Muscle layer of duodenum (tissue), 2 donors: ENCODE measurements around the gene LENG8.
"Not testable (repeated sequence)": the region's sequence is repeated elsewhere in the genome, so short reads cannot be mapped to it uniquely, and the experiment has no call there.

Source experiments
- H3K27ac ChIP-seq: one replicate; pipeline ENCODE4 v1.7.0; 2013; ENCODE audit warnings: mild to moderate bottlenecking, low read length
- H3K27me3 ChIP-seq: one replicate; pipeline ENCODE4 v1.7.0; 2013; ENCODE audit warnings: low read depth, mild to moderate bottlenecking, control low read depth, low read length
- H3K36me3 ChIP-seq, 2 donors: one replicate each; pipeline ENCODE4 v1.7.0; 2013; ENCODE audit warnings: low read length in 2 of 2, control low read depth in 1 of 2, mild to moderate bottlenecking in 1 of 2; ENCODE audit not compliant: insufficient read depth in 2 of 2, control insufficient read depth in 1 of 2
- H3K4me1 ChIP-seq, 2 donors: one replicate each; pipeline ENCODE4 v1.7.0; 2013; ENCODE audit warnings: low read length in 2 of 2, mild to moderate bottlenecking in 2 of 2, control low read depth in 1 of 2, moderate library complexity in 1 of 2; ENCODE audit not compliant: insufficient read depth in 2 of 2, control insufficient read depth in 1 of 2
- H3K4me3 ChIP-seq, 2 donors: one replicate each; pipeline ENCODE4 v1.7.0; 2013; ENCODE audit warnings: low read length in 2 of 2, low read depth in 1 of 2, mild to moderate bottlenecking in 1 of 2
- H3K9me3 ChIP-seq, 2 donors: one replicate each; pipeline ENCODE4 v1.7.0; 2013; ENCODE audit warnings: low read length in 2 of 2, control low read depth in 1 of 2, mild to moderate bottlenecking in 1 of 2; ENCODE audit not compliant: control insufficient read depth in 1 of 2
- donor health status: healthy.

Gene LENG8

GRCh38 chr19:54464044-54464629 is 15.1 kb downstream of the LENG8 start:
- H3K4me1 ChIP-seq: peaks cover 4 to 33% of the 10 kb centered on the region in 2 donors

DNA sequence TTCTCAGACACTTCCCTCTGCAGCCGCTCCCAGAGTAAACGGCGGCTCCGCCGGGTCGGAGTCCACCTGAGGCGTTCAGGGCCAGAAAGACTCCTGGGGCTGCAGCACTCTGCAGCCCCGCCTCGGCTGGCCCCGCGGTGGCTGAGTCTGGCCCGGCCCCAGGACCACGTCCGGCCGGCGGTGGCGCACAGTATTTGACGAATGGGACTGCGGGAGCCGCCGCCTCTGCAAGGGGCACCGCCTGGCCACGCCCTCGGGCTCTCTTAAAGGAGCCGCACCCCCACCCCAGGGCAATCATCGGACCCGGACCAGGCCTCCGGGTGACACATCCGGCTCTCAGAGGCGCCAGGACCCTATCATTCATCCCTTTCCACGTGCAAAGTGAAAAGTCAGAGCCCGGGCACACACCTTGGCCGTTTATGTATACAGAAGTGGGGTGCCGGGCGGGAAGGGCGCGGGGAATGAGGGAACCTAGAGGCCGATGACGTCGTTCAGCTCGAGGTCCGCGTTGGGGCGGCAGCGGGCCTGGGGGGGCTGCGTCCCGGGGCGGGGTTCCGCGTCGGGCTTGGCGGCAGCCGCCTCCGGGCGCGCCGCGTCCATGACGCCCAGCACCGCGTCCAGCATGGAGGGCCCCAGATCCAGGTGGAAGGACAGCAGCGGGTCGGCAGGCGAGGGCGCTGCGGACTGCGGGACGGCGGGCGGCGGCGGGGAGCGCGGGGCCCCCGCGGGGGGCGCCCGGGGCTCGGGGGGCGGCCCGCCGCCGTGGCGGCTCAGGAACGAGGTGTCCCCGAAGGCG is 15.8 kb downstream of the LENG8 start:
- no peaks in the 10 kb centered on the region for H3K9me3 ChIP-seq
- peak overlapping the region; percentile 60 to 69 for H3K4me3 ChIP-seq
- peak overlapping the region; percentile 77 for H3K27ac ChIP-seq
- peaks cover 4 to 22% of the 10 kb centered on the region in 2 donors for H3K36me3 ChIP-seq
- H3K4me1 ChIP-seq: peaks cover 4 to 33% of the 10 kb centered on the region in 2 donors
- no peaks in the 10 kb centered on the region for H3K27me3 ChIP-seq

More at GRCh38 chr19:54464044-54464629, 15.1 kb downstream of the LENG8 start:
- H3K36me3 ChIP-seq: peaks cover 11 to 29% of the 10 kb centered on the region in 2 donors
- peak overlapping the region; percentile 77 for H3K27ac ChIP-seq
- H3K4me3 ChIP-seq: peak overlapping the region; percentile 60 to 69
- H3K27me3 ChIP-seq: no peaks in the 10 kb centered on the region
- no peaks in the 10 kb centered on the region for H3K9me3 ChIP-seq

GRCh38 chr19:54465426-54466109 is 16.6 kb downstream of the LENG8 start:
- H3K4me1 ChIP-seq: peaks cover 8 to 29% of the 10 kb centered on the region in 2 donors
- no peaks in the 10 kb centered on the region for H3K27me3 ChIP-seq
- H3K27ac ChIP-seq: no peak overlapping the region

GRCh38 chr19:54466110-54466480 is 17.1 kb downstream of the LENG8 start:
- Histone ChIP-seq H3K36me3 (peaks cover 0 to 11% of the 10 kb centered on the region in 2 donors), H3K4me1 (peaks cover 11 to 33% of the 10 kb centered on the region in 2 donors)
- H3K27ac ChIP-seq, H3K4me3 ChIP-seq, H3K9me3 ChIP-seq, H3K27me3 ChIP-seq: not testable (repeated sequence)

More at GRCh38 chr19:54465426-54466109, 16.6 kb downstream of the LENG8 start:
- H3K4me3 ChIP-seq: no peak overlapping the region
- no peaks in the 10 kb centered on the region for H3K9me3 ChIP-seq
- peaks cover 0 to 16% of the 10 kb centered on the region in 2 donors for H3K36me3 ChIP-seq

DNA sequence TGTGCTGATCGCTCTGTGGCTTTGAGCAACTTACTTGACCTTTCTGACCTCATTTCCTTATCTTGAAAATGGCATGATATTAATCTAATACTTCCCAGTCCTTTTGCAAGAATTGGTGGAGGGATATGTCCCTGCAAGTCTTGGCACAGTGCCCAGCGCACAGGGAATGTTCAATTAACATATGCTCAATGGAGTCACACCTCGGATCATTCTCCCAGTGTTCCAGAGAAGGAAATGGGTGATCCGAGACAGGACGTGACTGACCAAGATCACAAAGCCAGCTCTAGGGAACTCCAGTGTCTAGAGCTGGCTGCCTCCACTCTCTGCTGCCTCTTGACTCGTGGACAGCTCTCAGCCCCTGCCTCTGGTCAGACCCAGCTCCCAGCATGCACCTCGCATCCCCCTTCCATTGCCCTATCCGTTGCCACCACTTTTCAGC is 20.5 kb downstream of the LENG8 start:
- H3K27me3 ChIP-seq: no peaks in the 10 kb centered on the region
- peak overlapping the region; percentile 85 for H3K27ac ChIP-seq
- H3K36me3 ChIP-seq: no peaks in the 10 kb centered on the region
- H3K4me3 ChIP-seq: peak overlapping the region in 1 of 2 donors; percentile 23
- H3K4me1 ChIP-seq: peaks cover 7 to 11% of the 10 kb centered on the region in 2 donors
- H3K9me3 ChIP-seq: no peaks in the 10 kb centered on the region

- Histone ChIP-seq H3K4me3 (peak overlapping the region; percentile 48 to 61), H3K4me1 (peaks cover 7 to 11% of the 10 kb centered on the region in 2 donors), H3K27ac (peak overlapping the region; percentile 85)
Measured at GRCh38 chr19:54470276-54470887, 21.4 kb downstream of the LENG8 start.

GRCh38 chr19:54470991-54471782 is 22.2 kb downstream of the LENG8 start:
- Histone ChIP-seq H3K4me3 (peak overlapping the region; percentile 48 to 61), H3K4me1 (peaks cover 7 to 11% of the 10 kb centered on the region in 2 donors)

More at GRCh38 chr19:54470276-54470887, 21.4 kb downstream of the LENG8 start:
- Histone ChIP-seq H3K9me3 (no peaks in the 10 kb centered on the region), H3K27me3 (no peaks in the 10 kb centered on the region), H3K36me3 (no peaks in the 10 kb centered on the region)

GRCh38 chr19:54473071-54473891 is 24.3 kb downstream of the LENG8 start, which contains the start of gene CDC42EP5:
TSS of gene CDC42EP5 (minus strand) at chr19:54473296. CDS start at chr19:54465547, 7,749 bp downstream.
- H3K36me3 ChIP-seq: no peaks in the 10 kb centered on the region
- no peaks in the 10 kb centered on the region for H3K9me3 ChIP-seq
- H3K4me1 ChIP-seq: peaks cover 7 to 11% of the 10 kb centered on the region in 2 donors
- no peaks in the 10 kb centered on the region for H3K27me3 ChIP-seq
- H3K4me3 ChIP-seq: peak within 1 kb of the TSS; percentile 43 to 44
- H3K27ac ChIP-seq: peak within 1 kb of the TSS; percentile 77

More at GRCh38 chr19:54470991-54471782, 22.2 kb downstream of the LENG8 start:
- H3K9me3 ChIP-seq: no peaks in the 10 kb centered on the region
- no peaks in the 10 kb centered on the region for H3K36me3 ChIP-seq
- no peaks in the 10 kb centered on the region for H3K27me3 ChIP-seq
- H3K27ac ChIP-seq: peak overlapping the region; percentile 85

- Histone ChIP-seq H3K4me3 (peak overlapping the region in 1 of 2 donors; percentile 43), H3K27ac (peak overlapping the region; percentile 77)
Measured at GRCh38 chr19:54473892-54474372, 24.9 kb downstream of the LENG8 start.

More at GRCh38 chr19:54473892-54474372, 24.9 kb downstream of the LENG8 start:
- no peaks in the 10 kb centered on the region for H3K36me3 ChIP-seq
- no peaks in the 10 kb centered on the region for H3K9me3 ChIP-seq
- no peaks in the 10 kb centered on the region for H3K27me3 ChIP-seq
- peaks cover 7 to 11% of the 10 kb centered on the region in 2 donors for H3K4me1 ChIP-seq
